Measurements from ENCODE around the gene DIDO1.
A peak's percentile ranks its signal among the peaks of the same experiment; 100 is the strongest.
"Not testable (repeated sequence)": the region's sequence is repeated elsewhere in the genome, so short reads cannot be mapped to it uniquely, and the experiment has no call there.

Gene DIDO1

DNA sequence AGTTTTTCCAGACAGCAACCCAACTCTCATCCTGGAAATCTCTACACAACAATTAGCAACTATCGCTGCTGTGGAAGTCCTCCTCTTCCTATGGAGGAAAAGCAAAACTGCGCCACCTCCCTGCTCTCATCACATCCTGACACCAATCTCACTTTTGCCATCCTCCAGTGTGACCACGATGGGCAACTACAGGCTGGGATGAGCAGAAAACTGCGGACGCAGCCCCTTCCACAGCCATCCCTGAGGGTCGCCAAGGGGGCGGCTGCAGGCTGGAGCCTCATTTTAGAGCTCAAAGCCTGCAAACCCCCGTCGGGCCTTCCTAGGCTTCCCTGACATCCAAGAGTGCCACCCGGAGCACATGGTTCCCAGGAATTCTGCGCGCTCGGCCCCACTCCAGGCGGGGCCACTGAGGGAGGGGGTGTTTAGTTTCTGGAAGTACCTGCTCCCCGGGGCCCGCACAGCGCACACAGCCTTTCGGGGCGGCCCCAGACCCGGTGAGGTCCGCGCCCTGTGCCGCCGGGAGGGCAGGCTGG is 65.8 kb downstream of the DIDO1 start:
- peak overlapping the region; percentile 94 for H3K9ac ChIP-seq
- H4K20me1 ChIP-seq = peaks cover 54% of the 10 kb centered on the region
- H3K4me1 ChIP-seq = peaks cover 58% of the 10 kb centered on the region
- H3K36me3 ChIP-seq = peaks cover 26% of the 10 kb centered on the region
- no peaks in the 10 kb centered on the region for H3K9me3 ChIP-seq
- H3K4me3 ChIP-seq = peak overlapping the region; percentile 91
- TF ChIP-seq Cebpa-rat (IDR thresholded peaks at IDR 0.05) = no peak
- peak overlapping the region; percentile 99 for H3K4me2 ChIP-seq
- peaks cover 17% of the 10 kb centered on the region for H3K27me3 ChIP-seq
- H3K27ac ChIP-seq = peak overlapping the region; percentile 95

DNA sequence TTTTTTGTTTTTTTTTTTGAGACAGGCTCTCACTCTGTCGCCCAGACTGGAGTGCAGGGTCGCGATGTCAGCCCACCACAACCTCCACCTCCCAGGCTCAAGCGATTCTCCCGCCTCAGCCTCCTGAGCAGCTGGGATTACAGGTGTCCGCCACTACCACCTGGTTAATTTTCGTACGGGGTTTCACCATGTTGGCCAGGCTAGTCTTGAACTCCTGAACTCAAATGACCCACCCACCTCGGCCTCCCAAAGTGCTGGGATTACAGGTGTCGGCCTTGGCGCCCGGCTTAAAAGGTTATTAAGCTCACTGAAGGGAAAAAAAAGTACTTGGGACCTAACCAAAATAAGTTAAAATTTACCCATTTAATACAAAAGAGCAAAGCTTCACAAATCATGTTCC is 66.6 kb downstream of the DIDO1 start:
- H3K27me3 ChIP-seq = peaks cover 17% of the 10 kb centered on the region
- TF ChIP-seq Cebpa-rat (IDR thresholded peaks at IDR 0.05) = no peak
- peaks cover 65% of the 10 kb centered on the region for H3K4me1 ChIP-seq
- H4K20me1 ChIP-seq = peaks cover 61% of the 10 kb centered on the region
- H3K4me2 ChIP-seq = peak overlapping the region; percentile 99
- H3K4me3 ChIP-seq = peak overlapping the region; percentile 91
- peak overlapping the region; percentile 95 for H3K27ac ChIP-seq
- no peaks in the 10 kb centered on the region for H3K9me3 ChIP-seq
- peak overlapping the region; percentile 94 for H3K9ac ChIP-seq
- peaks cover 34% of the 10 kb centered on the region for H3K36me3 ChIP-seq

DNA sequence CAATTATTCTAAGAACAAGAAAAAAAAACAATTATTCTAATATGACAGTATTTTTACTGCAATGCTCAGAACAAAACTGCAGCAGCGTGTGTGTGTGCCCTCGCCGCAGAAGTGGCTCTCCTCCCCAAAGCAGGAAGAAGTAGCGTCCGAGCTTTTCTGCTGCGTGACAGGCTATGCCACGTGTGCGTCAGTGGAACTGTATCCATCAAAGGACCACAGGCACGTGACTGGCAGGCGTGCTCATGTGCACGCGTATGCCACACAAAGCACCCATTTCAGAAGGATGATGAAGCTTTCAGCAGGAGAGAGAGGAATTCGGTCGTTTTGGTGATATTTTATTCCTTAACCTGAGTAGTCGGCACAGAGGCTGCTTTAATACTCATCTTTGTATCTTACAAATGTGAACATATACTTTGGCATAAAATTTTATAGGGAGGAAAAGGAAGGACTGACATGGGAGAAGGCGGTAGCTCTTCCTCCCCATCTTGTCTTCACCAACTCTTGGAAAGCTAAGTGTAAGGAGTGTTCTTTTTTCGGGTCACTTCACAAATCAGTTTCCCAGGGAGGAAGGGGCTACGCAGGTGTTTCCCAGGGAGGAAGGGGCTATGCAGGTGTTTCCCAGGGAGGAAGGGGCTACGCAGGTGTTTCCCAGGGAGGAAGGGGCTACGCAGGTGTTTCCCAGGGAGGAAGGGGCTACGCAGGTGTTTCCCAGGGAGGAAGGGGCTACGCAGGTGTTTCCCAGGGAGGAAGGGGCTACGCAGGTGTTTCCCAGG is 68.1 kb downstream of the DIDO1 start:
- Histone ChIP-seq H3K9ac (peak overlapping the region; percentile 11; the same call in 1 of the 2 replicates), H3K9me3 (no peaks in the 10 kb centered on the region), H3K4me1 (peaks cover 70% of the 10 kb centered on the region), H3K36me3 (peaks cover 48% of the 10 kb centered on the region), H3K27me3 (peaks cover 17% of the 10 kb centered on the region), H3K27ac (peak overlapping the region; percentile 95), H4K20me1 (peaks cover 73% of the 10 kb centered on the region), H3K4me3 (peak overlapping the region; percentile 91), H3K4me2 (peak overlapping the region; percentile 99)
- no peak for TF ChIP-seq Cebpa-rat (IDR thresholded peaks at IDR 0.05)

GRCh38 chr20:62856931-62857619 is 69.2 kb downstream of the DIDO1 start:
- TF ChIP-seq Cebpa-rat (IDR thresholded peaks at IDR 0.05) = no peak
- H3K9me3 ChIP-seq = no peaks in the 10 kb centered on the region
- 0 out of 2 replicates have a peak overlapping the region, but pooled peaks have one; percentile 22 for H3K9ac ChIP-seq
- peaks cover 17% of the 10 kb centered on the region for H3K27me3 ChIP-seq
- no peak overlapping the region for H3K4me3 ChIP-seq
- peak overlapping the region; percentile 95 for H3K27ac ChIP-seq
- peak overlapping the region; percentile 99 for H3K4me2 ChIP-seq
- H4K20me1 ChIP-seq = peaks cover 82% of the 10 kb centered on the region
- peaks cover 67% of the 10 kb centered on the region for H3K4me1 ChIP-seq
- peaks cover 59% of the 10 kb centered on the region for H3K36me3 ChIP-seq

- no peaks in the 10 kb centered on the region for H3K9me3 ChIP-seq
- H3K4me3 ChIP-seq = no peak overlapping the region
- H4K20me1 ChIP-seq = peaks cover 91% of the 10 kb centered on the region
- H3K27ac ChIP-seq = peak overlapping the region; percentile 35; the same call in 1 of the 2 replicates
- 0 out of 2 replicates have a peak overlapping the region, but pooled peaks have one; percentile 7 for H3K4me2 ChIP-seq
- no peak overlapping the region for H3K9ac ChIP-seq
- peaks cover 6% of the 10 kb centered on the region for H3K27me3 ChIP-seq
- no peak for TF ChIP-seq Cebpa-rat (IDR thresholded peaks at IDR 0.05)
- peaks cover 77% of the 10 kb centered on the region for H3K36me3 ChIP-seq
- H3K4me1 ChIP-seq = peaks cover 65% of the 10 kb centered on the region
Observed at GRCh38 chr20:62855120-62855519, 71.2 kb downstream of the DIDO1 start.

DNA sequence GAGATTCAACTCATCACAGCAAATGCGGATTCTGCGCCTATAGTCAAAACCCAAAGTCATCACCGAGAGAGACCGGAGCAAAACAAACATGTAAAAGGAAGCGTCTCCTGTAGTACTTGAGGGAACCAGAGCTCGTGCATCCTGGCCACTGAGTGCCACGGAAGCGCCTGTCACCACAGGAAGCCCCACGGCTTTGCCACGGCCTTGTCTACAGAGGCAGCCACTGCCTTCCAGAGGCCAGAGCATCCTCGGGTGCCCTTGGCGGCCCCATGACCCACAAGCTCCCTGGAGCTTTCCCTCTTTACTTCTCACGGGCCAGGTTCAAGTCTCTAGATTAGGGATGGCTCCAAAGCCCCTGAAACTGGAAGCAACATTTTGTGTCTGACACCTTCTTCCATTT is 72.2 kb downstream of the DIDO1 start:
- no peak overlapping the region for H3K4me3 ChIP-seq
- peaks cover 55% of the 10 kb centered on the region for H3K4me1 ChIP-seq
- no peak for TF ChIP-seq Cebpa-rat (IDR thresholded peaks at IDR 0.05)
- H3K27me3 ChIP-seq = no peaks in the 10 kb centered on the region
- no peak overlapping the region for H3K9ac ChIP-seq
- no peaks in the 10 kb centered on the region for H3K9me3 ChIP-seq
- H4K20me1 ChIP-seq = peaks cover 91% of the 10 kb centered on the region
- no peak overlapping the region for H3K4me2 ChIP-seq
- no peak overlapping the region for H3K27ac ChIP-seq
- peaks cover 87% of the 10 kb centered on the region for H3K36me3 ChIP-seq

- Histone ChIP-seq H4K20me1 (peaks cover 91% of the 10 kb centered on the region), H3K4me1 (peaks cover 48% of the 10 kb centered on the region), H3K36me3 (peaks cover 94% of the 10 kb centered on the region)
- not testable (repeated sequence) for H3K9ac ChIP-seq, H3K4me3 ChIP-seq, H3K27ac ChIP-seq, H3K27me3 ChIP-seq, H3K4me2 ChIP-seq, H3K9me3 ChIP-seq
Observed at GRCh38 chr20:62853304-62853703, 73.0 kb downstream of the DIDO1 start.

DNA sequence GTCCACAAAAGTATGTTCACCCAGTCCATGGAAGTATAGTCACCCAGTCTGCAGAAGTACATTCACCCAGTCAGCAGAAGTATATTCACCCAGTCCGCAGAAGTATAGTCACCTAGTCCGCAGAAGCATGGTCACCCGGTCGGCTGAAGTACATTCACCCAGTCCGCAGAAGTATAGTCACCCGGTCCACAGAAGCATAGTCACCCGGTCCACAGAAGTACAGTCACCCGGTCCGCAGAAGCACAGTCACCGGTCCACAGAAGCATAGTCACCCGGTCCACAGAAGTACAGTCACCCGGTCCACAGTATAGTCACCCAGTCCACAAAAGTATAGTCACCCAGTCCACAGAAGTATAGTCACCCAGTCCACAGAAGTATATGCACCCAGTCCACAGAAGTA is 73.5 kb downstream of the DIDO1 start:
- Histone ChIP-seq H3K36me3 (peaks cover 95% of the 10 kb centered on the region), H3K9ac (no peak overlapping the region), H3K4me3 (no peak overlapping the region), H3K4me1 (peaks cover 48% of the 10 kb centered on the region), H3K9me3 (no peaks in the 10 kb centered on the region), H4K20me1 (peaks cover 91% of the 10 kb centered on the region), H3K27me3 (no peaks in the 10 kb centered on the region), H3K4me2 (no peak overlapping the region), H3K27ac (no peak overlapping the region)
- TF ChIP-seq Cebpa-rat (IDR thresholded peaks at IDR 0.05) = no peak

- Histone ChIP-seq H3K36me3 (peaks cover 94% of the 10 kb centered on the region), H3K4me3 (no peak overlapping the region), H3K9ac (no peak overlapping the region), H3K27ac (peak overlapping the region; percentile 38; the same call in 1 of the 2 replicates), H4K20me1 (peaks cover 92% of the 10 kb centered on the region), H3K4me2 (peak overlapping the region; percentile 7; the same call in 1 of the 2 replicates), H3K4me1 (peaks cover 48% of the 10 kb centered on the region), H3K9me3 (no peaks in the 10 kb centered on the region), H3K27me3 (no peaks in the 10 kb centered on the region)
- no peak for TF ChIP-seq Cebpa-rat (IDR thresholded peaks at IDR 0.05)
Observed at GRCh38 chr20:62852196-62852595, 74.1 kb downstream of the DIDO1 start.
